Large intestine (tissue), 3 donors: ENCODE measurements around the gene DTNBP1. TPM values are rescaled to one million over a fixed set of nuclear protein-coding genes. Genes with fewer than 3 reads are reported as not detected.

Experiments
- DNase-seq, 2 donors: peaks; one replicate each; pipeline versions ENCODE4 v3.0.0 to v3.0.0-alpha.2; 2013
- H3K27ac ChIP-seq: one replicate; pipeline ENCODE4 v1.5.1; 2013; ENCODE audit warnings: low read length
- H3K27me3 ChIP-seq: 2 replicates; pipeline ENCODE4 v1.6.1; 2013; ENCODE audit warnings: low read length; ENCODE audit not compliant: control insufficient read depth, insufficient read depth
- H3K36me3 ChIP-seq: 2 replicates; pipeline ENCODE4 v1.6.1; 2013; ENCODE audit warnings: low read length; ENCODE audit not compliant: control insufficient read depth, insufficient read depth
- H3K4me1 ChIP-seq: one replicate; pipeline ENCODE4 v1.6.1; 2013; ENCODE audit warnings: low read length; ENCODE audit not compliant: control insufficient read depth, insufficient read depth
- H3K4me3 ChIP-seq: one replicate; pipeline ENCODE4 v1.5.1; 2013; ENCODE audit warnings: low read length
- H3K9me3 ChIP-seq: one replicate; pipeline ENCODE4 v1.6.1; 2013; ENCODE audit warnings: mild to moderate bottlenecking, low read depth, low read length, moderate library complexity; ENCODE audit not compliant: control insufficient read depth
- WGBS: methylation state at CpG from one replicate; pipeline ENCODE4 v1.1.5; 2013; ENCODE audit warnings: low lambda C conversion rate; ENCODE audit not compliant: insufficient coverage; 5-methylcytosine and 5-hydroxymethylcytosine counted together
- polyA plus RNA-seq: library from polyadenylated mRNA; unstranded; fragments of 120-200 nt; gene quantifications from one replicate; pipeline ENCODE4 v1.2.1, GENCODE V29; 2013

The DTNBP1 gene
- polyA plus RNA-seq, 1 donor, result 20.9 TPM

DNA sequence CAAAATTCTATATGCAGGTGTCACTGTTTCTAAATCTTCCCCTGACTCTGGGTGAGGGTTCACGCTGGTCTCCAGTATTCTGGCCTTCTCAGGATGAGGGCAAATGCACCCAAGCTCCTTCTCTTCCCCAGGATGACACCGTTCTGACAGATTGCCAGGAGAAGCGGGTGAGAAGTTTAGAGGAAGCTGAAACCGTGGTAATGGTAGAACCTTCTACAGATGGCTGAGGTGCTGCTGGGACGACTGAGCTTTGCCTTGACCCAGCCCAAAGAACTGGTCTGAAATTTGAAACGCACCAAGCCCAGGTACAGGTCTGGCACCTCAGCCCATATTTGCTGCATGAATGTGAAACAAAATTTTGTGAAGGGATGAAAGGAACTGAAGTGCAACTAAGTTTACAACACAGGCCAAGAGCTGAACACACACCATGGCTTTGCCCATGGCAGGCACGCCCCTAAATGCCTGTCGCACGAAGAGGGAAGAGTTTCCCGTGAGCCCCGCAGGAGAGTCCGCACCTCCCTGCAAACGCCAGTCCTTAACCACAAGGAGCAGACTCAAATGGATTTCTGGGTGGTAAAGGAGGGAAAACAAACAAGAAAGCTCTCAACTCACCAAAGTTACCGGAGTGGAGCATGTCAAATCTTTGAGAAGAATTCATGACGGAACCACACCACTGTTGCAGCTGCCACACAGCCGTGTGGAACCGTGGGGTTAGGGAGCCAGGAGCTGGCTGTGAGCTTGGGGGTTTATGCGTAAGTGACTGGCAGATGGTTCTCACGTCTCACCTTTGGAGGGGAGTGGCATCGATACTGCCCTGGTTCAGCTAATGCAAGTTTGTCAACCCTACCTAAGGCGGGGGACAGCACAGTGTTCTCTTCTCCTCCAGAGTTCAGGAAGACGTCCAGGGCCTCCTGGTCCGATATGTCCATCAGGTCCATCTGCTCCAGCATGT is 138.9 kb downstream of the DTNBP1 start:
- no peak overlapping the region for H3K4me3 ChIP-seq
- H3K27me3 ChIP-seq, result no peaks in the 10 kb centered on the region
- peaks cover 64% of the 10 kb centered on the region for H3K36me3 ChIP-seq
- peaks cover 2% of the 10 kb centered on the region for H3K9me3 ChIP-seq
- H3K4me1 ChIP-seq, result no peaks in the 10 kb centered on the region
- DNase-seq, result no peak
- 90% methylated on average over 2 of the region's 23 CpGs for WGBS
- H3K27ac ChIP-seq, result no peak overlapping the region

DNA sequence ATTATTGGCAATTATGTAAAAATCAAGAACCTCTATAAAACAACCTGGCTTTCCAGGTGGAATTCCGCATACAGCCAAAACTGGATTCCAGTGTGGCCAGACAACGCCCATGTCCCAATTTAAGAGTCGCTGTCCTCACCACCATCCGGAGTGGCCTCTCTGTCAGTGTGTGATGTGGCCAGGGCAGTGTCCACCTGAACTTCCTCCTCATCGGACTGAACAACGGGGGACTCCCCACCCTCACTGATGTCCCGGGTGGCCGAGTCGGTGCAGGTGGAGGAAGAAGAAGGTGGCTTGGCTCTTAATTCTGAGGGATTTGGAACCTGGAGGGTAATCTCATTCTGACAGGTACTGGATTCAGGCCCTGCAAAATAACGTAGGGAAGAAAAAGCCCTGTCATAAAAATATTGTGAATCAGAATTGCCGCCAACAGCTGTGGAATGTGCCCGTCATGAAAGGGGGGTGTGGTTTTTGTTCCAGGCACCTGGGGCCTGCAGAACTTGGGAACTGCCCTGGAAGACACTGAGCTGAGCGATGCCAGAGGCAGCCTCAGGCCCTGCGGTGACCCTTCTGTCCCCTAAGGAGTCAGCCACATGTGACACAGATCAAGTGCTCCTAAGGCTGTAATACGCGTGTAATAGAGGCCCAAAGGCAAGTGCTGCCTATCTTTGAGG is 139.8 kb downstream of the DTNBP1 start:
- Histone ChIP-seq H3K9me3 (peaks cover 4% of the 10 kb centered on the region), H3K4me3 (no peak overlapping the region), H3K4me1 (no peaks in the 10 kb centered on the region), H3K27me3 (no peaks in the 10 kb centered on the region), H3K36me3 (peaks cover 63% of the 10 kb centered on the region), H3K27ac (no peak overlapping the region)
- no peak for DNase-seq
- WGBS, result no CpG with 5 or more reads among the region's 16 CpGs

DNA sequence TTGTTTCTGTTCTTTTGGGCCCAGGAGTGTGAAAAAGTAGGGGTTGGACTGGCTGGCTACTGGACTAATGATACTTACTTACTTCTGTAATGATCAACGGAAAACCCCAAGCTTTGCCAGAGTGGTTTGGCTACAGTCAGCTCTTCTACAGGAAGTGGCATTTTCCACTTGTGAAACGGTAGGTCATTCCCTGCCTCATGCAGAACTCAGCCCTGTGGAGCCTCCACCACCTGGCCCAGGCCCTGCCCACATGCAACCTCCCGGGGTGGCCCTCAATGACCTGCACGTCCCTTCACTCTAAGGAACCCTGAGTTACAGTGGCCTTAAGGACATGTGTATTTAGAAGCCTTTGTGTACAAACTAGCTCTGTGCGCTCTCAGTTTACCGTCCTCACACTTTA is 140.4 kb downstream of the DTNBP1 start:
- Histone ChIP-seq H3K27me3 (no peaks in the 10 kb centered on the region), H3K9me3 (peaks cover 5% of the 10 kb centered on the region), H3K27ac (no peak overlapping the region), H3K4me1 (no peaks in the 10 kb centered on the region), H3K4me3 (no peak overlapping the region), H3K36me3 (peaks cover 68% of the 10 kb centered on the region)
- no peak for DNase-seq
- no CpG with 5 or more reads among the region's 6 CpGs for whole genome bisulfite sequencing

DNA sequence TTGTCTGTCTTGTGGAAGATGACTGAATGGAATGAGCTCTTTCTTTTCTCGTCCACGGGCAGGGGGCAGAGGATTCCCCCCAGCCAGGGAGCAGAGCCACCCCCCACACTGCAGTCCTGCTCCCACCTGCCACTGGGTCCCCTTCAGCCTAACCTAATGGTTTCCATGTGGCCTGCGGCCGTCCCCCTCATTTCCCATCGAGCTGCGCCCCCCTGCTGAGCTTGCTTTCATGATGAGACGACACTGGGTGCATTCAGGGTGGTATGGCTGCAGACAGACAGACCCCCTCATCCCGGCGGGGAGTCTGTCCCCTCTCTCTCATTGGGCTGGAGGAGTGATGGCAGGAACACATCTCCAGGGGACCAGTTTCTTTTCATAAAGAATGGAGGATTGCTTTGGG is 140.8 kb downstream of the DTNBP1 start:
- Histone ChIP-seq H3K27me3 (no peaks in the 10 kb centered on the region), H3K27ac (no peak overlapping the region), H3K9me3 (peaks cover 5% of the 10 kb centered on the region), H3K4me3 (no peak overlapping the region), H3K36me3 (peaks cover 72% of the 10 kb centered on the region), H3K4me1 (no peaks in the 10 kb centered on the region)
- WGBS, result no CpG with 5 or more reads among the region's 9 CpGs
- DNase-seq, result no peak

- H3K4me1 ChIP-seq, result no peaks in the 10 kb centered on the region
- no peak overlapping the region for H3K4me3 ChIP-seq
- no peaks in the 10 kb centered on the region for H3K27me3 ChIP-seq
- no peak for DNase-seq
- H3K27ac ChIP-seq, result no peak overlapping the region
- H3K9me3 ChIP-seq, result peaks cover 5% of the 10 kb centered on the region
- 100% methylated on average over 1 of the region's 6 CpGs for WGBS
- peaks cover 76% of the 10 kb centered on the region for H3K36me3 ChIP-seq
Observed at GRCh38 chr6:15521582-15521981, 141.2 kb downstream of the DTNBP1 start.

DNA sequence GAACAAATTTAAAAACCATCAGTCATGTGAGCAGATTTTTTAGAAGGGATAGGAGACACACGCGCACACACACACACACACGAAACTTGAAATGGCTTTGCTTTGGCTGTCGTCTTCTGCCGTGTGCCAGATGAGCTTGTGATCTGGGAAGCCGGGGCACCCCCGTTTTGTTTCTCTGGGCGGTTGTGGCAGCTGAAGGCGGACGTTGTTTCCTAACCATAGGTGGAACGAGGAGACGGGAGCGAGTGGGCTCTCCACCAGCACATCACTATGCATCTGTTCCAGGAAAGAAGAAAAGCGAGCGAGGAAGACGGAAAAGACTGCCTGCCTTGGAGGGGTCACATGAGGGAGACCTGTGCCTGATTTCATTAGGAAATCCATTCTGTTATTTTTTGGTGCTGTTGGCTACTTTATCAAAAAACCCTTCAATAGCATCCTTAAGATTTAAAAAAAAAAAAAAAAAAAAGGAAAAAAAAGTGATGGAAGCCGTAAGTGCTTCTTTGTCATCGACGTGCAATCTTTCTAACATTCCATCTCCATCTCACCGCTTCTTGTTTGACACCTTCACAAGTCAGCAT is 142.1 kb downstream of the DTNBP1 start:
- no peaks in the 10 kb centered on the region for H3K4me1 ChIP-seq
- DNase-seq, result no peak
- peaks cover 2% of the 10 kb centered on the region for H3K9me3 ChIP-seq
- H3K27ac ChIP-seq, result no peak overlapping the region
- no peaks in the 10 kb centered on the region for H3K27me3 ChIP-seq
- peaks cover 84% of the 10 kb centered on the region for H3K36me3 ChIP-seq
- WGBS, result 100% methylated on average over 3 of the region's 20 CpGs
- no peak overlapping the region for H3K4me3 ChIP-seq

DNA sequence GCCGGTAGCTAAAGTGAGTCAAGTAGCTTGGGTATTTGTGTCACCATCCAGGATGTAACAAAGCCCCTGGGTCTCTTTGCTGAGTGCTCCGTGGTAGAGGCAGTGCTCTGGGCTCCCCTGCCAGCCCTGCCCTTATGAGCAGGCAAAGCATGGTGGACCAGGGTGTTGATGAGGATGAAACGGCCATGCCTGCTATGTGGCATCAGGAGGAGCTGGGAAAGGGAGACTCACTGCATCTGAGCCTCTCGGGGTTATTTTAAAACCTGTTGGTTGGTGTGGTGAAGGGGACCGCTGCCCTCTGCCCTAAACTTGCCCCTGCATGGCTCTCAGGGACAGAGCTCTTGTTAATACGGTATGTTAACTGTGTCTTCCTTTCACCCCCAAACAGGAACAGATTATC is 143.1 kb downstream of the DTNBP1 start:
- H3K4me3 ChIP-seq, result no peak overlapping the region
- DNase-seq, result no peak
- no peaks in the 10 kb centered on the region for H3K4me1 ChIP-seq
- H3K27ac ChIP-seq, result no peak overlapping the region
- no CpG with 5 or more reads among the region's 6 CpGs for WGBS
- peaks cover 88% of the 10 kb centered on the region for H3K36me3 ChIP-seq
- H3K9me3 ChIP-seq, result peaks cover 2% of the 10 kb centered on the region
- no peaks in the 10 kb centered on the region for H3K27me3 ChIP-seq

GRCh38 chr6:15518878-15519277 is 143.9 kb downstream of the DTNBP1 start:
- H3K36me3 ChIP-seq, result peaks cover 89% of the 10 kb centered on the region
- 67% methylated on average over 1 of the region's 10 CpGs for WGBS

DNA sequence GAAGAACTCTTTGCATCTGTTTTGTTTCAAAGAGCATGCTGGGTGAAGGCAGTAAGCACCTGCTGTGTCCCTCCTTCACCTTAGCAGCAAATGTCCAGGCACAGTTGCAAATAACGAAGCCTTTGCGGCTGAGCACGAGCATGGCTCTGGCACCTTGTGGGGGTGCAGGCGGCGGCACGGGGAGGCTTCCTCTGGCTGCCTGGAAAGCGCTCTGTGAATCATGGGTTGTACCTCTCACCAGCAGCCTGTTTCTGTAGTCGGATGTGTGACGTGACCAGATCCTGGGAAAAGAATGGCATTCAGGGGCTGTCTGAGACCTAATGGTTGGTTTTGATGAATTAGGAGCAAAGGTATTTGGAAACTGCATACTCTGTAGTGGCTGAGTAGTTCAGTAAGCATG is 144.8 kb downstream of the DTNBP1 start:
- no CpG with 5 or more reads among the region's 9 CpGs for WGBS
- H3K36me3 ChIP-seq, result peaks cover 89% of the 10 kb centered on the region

More at GRCh38 chr6:15518878-15519277, 143.9 kb downstream of the DTNBP1 start:
- H3K27ac ChIP-seq, result no peak overlapping the region
- H3K4me1 ChIP-seq, result no peaks in the 10 kb centered on the region
- no peak for DNase-seq
- peaks cover 2% of the 10 kb centered on the region for H3K9me3 ChIP-seq
- no peak overlapping the region for H3K4me3 ChIP-seq
- H3K27me3 ChIP-seq, result no peaks in the 10 kb centered on the region

DNA sequence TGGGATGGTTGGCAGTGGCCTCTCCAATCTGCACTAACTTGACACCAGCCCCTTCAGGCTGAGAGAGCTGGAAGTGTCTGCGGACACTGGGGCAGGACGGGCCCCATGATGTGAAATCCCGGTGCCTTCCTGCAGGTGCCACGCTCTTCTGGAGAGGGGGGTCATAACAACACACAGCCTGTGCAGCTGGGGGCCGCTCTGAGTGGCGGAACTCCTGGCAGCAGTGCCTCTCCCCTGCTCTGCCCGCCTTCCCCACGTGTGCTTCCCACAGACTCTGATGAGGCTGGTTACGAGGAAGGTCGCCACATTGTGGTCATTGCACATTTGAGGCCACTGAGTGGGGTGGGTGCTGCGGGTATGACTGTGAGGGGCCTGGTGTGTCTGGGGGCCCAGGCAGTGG is 145.2 kb downstream of the DTNBP1 start:
- H3K4me1 ChIP-seq, result no peaks in the 10 kb centered on the region
- no peak for DNase-seq
- WGBS, result no CpG with 5 or more reads among the region's 11 CpGs
- peaks cover 89% of the 10 kb centered on the region for H3K36me3 ChIP-seq
- H3K4me3 ChIP-seq, result no peak overlapping the region
- H3K27me3 ChIP-seq, result no peaks in the 10 kb centered on the region
- peaks cover 2% of the 10 kb centered on the region for H3K9me3 ChIP-seq
- no peak overlapping the region for H3K27ac ChIP-seq

More for the DNA sequence above, 144.8 kb downstream of the DTNBP1 start:
- H3K27me3 ChIP-seq, result no peaks in the 10 kb centered on the region
- H3K4me3 ChIP-seq, result no peak overlapping the region
- DNase-seq, result no peak
- H3K9me3 ChIP-seq, result peaks cover 2% of the 10 kb centered on the region
- no peak overlapping the region for H3K27ac ChIP-seq
- H3K4me1 ChIP-seq, result no peaks in the 10 kb centered on the region
